ENCODE measurements around the gene ELOB. TPM values are rescaled to one million over a fixed set of nuclear protein-coding genes. Genes with fewer than 3 reads are reported as not detected.
"Not testable (repeated sequence)": the region's sequence is repeated elsewhere in the genome, so short reads cannot be mapped to it uniquely, and the experiment has no call there.

Gene ELOB
- total RNA-seq, 2 donors from 2014 or later = 318 to 496 TPM

- DNase-seq (ENCODE audit: low spot score) = no peak
- Histone ChIP-seq H3K9me3 (no peaks in the 10 kb centered on the region), H3K27ac (no peak overlapping the region), H3K4me3 (no peak overlapping the region), H3K27me3 (replicated peaks; ENCODE audit: insufficient read depth) (no peaks in the 10 kb centered on the region), H3K36me3 (no peaks in the 10 kb centered on the region), H3K4me1 (replicated peaks) (no peaks in the 10 kb centered on the region)
- intact Hi-C loops (cut with DNase I) = no loop called here
- no peak for TF ChIP-seq POLR2AphosphoS5 (IDR thresholded peaks at IDR 0.05)
- TF ChIP-seq CTCF (IDR thresholded peaks at IDR 0.05) = no peak
- TF ChIP-seq POLR2A (IDR thresholded peaks at IDR 0.05) = no peak
- WGBS = 72% methylated on average over 15 of the region's 16 CpGs
Observed at GRCh38 chr16:2724816-2725348, 52.2 kb downstream of the ELOB start.

- Histone ChIP-seq H3K4me3 (no peak overlapping the region), H3K27ac (no peak overlapping the region), H3K27me3 (replicated peaks; ENCODE audit: insufficient read depth) (no peaks in the 10 kb centered on the region), H3K4me1 (replicated peaks) (no peaks in the 10 kb centered on the region), H3K9me3 (no peaks in the 10 kb centered on the region), H3K36me3 (no peaks in the 10 kb centered on the region)
- DNase-seq (ENCODE audit: low spot score) = no peak
- 79% methylated on average over 7 of the region's 7 CpGs for WGBS
- no peak for TF ChIP-seq CTCF (IDR thresholded peaks at IDR 0.05)
- no peak for TF ChIP-seq POLR2AphosphoS5 (IDR thresholded peaks at IDR 0.05)
- TF ChIP-seq POLR2A (IDR thresholded peaks at IDR 0.05) = no peak
- intact Hi-C loops (cut with DNase I) = no loop called here
Observed at GRCh38 chr16:2724088-2724676, 52.9 kb downstream of the ELOB start.

- WGBS = 45% methylated on average over 14 of the region's 14 CpGs
- H3K9me3 ChIP-seq; H3K36me3 ChIP-seq; DNase-seq (ENCODE audit: low spot score); intact Hi-C loops (cut with DNase I); H3K4me1 ChIP-seq (replicated peaks); H3K27me3 ChIP-seq (replicated peaks; ENCODE audit: insufficient read depth): not testable (repeated sequence)
- peak overlapping the region; percentile 67 to 80 for H3K4me3 ChIP-seq
- H3K27ac ChIP-seq = peak overlapping the region; percentile 71 to 80
Observed at GRCh38 chr16:2721634-2722173, 55.4 kb downstream of the ELOB start.

Small RNA genes within 50 kb of the gene (small RNA-seq; reads per million reads assigned to genes)
- gene SNORA3C = 0 reads per million in 2 donors

Other genes starting within 250 kb of the ELOB start
- 1 to 10 TPM; 1.3 to 8.1 TPM for gene CEMP1, start 245.9 kb downstream of the ELOB start, total RNA-seq
- gene PDPK1, start 239.3 kb downstream of the ELOB start, total RNA-seq = 10 to 100 TPM; 33.1 to 73.2 TPM
- 10 to 100 TPM; 24.1 to 55.0 TPM for gene KCTD5, start 94.8 kb downstream of the ELOB start, total RNA-seq
- gene PRSS27, start 57.1 kb downstream of the ELOB start, total RNA-seq = 1 to 10 TPM; 1.9 to 6.9 TPM
- 100 to 1,000 TPM; 287 to 714 TPM for gene SRRM2, start 24.6 kb downstream of the ELOB start, total RNA-seq
- gene PRSS33, start 10.3 kb upstream of the ELOB start, total RNA-seq = not detected
- not detected for gene PRSS41, start 21.2 kb upstream of the ELOB start, total RNA-seq
- 10 to 100 TPM; 33.5 to 50.6 TPM for gene PRSS21, start 40.0 kb upstream of the ELOB start, total RNA-seq
- 100 to 1,000 TPM in 1 of 2 donors, 10 to 100 TPM in 1; 37.1 to 268 TPM for gene ZG16B, start 53.0 kb upstream of the ELOB start, total RNA-seq
- 10 to 100 TPM; 18.6 to 30.9 TPM for gene PRSS22, start 80.9 kb upstream of the ELOB start, total RNA-seq
- gene FLYWCH2, start 105.9 kb upstream of the ELOB start, total RNA-seq = 100 to 1,000 TPM in 1 of 2 donors, 10 to 100 TPM in 1; 78.8 to 150 TPM
- gene FLYWCH1, start 134.7 kb upstream of the ELOB start, total RNA-seq = 10 to 100 TPM; 53.0 to 55.6 TPM
- gene KREMEN2, start 187.0 kb upstream of the ELOB start, total RNA-seq = 1 to 10 TPM; 1.4 to 4.0 TPM
- gene PAQR4, start 192.1 kb upstream of the ELOB start, total RNA-seq = 10 to 100 TPM in 1 of 2 donors, 1 to 10 TPM in 1; 9.1 to 25.1 TPM
- 10 to 100 TPM in 1 of 2 donors, 1 to 10 TPM in 1; 4.1 to 25.5 TPM for gene PKMYT1, start 203.2 kb upstream of the ELOB start, total RNA-seq
- under 1 TPM in 1 of 2 donors, not detected in 1; 0.91 TPM for gene CLDN9, start 235.6 kb upstream of the ELOB start, total RNA-seq
- under 1 TPM in 1 of 2 donors, not detected in 1; 0.14 TPM for gene CLDN6, start 240.9 kb upstream of the ELOB start, total RNA-seq
- gene TNFRSF12A, start 243.1 kb upstream of the ELOB start, total RNA-seq = 10 to 100 TPM; 57.4 to 59.0 TPM
- gene HCFC1R1, start 246.7 kb upstream of the ELOB start, total RNA-seq = 10 to 100 TPM; 52.4 to 67.0 TPM
- gene THOC6, start 246.8 kb upstream of the ELOB start, total RNA-seq = 10 to 100 TPM; 22.9 to 28.0 TPM